ENCODE results near the gene PLXNA2.

The PLXNA2 gene

GRCh38 chr1:208066583-208066982, 177.6 kb downstream of the PLXNA2 start:
- H3K4me3 ChIP-seq (ENCODE audit: low read depth in 1 of 2, low read length in 2 of 2): no peak overlapping the region
- no peaks in the 10 kb centered on the region for H3K9me3 ChIP-seq (ENCODE audit: insufficient read depth, low read length, severe bottlenecking)
- no peaks in the 10 kb centered on the region for H3K79me2 ChIP-seq (ENCODE audit: insufficient read depth, low read length)
- no peak for DNase-seq
- ATAC-seq (ENCODE audit: insufficient read depth, low read depth): no peak
- H3K4me1 ChIP-seq (ENCODE audit: insufficient read depth, low read length): no peaks in the 10 kb centered on the region
- H3K27me3 ChIP-seq (ENCODE audit: insufficient read depth, low read length, poor library complexity): peaks cover 21% of the 10 kb centered on the region
- H3K9ac ChIP-seq (ENCODE audit: low read depth, low read length): no peak overlapping the region
- H4K20me1 ChIP-seq (ENCODE audit: insufficient read depth, low read length): 0 out of 2 replicates have a peak, but pooled peaks cover 4% of the 10 kb centered on the region
- H3K27ac ChIP-seq (ENCODE audit: low read length): no peak overlapping the region
- no peak overlapping the region for H3K4me2 ChIP-seq (ENCODE audit: insufficient read depth, low read length)
- no peak overlapping the region for H2AFZ ChIP-seq (ENCODE audit: low read depth, low read length)
- no peaks in the 10 kb centered on the region for H3K36me3 ChIP-seq (ENCODE audit: insufficient read depth, low read length)
- no peak for TF ChIP-seq EZH2 (IDR thresholded peaks at IDR 0.05; ENCODE audit: borderline replicate concordance, low read depth, low read length, severe bottlenecking)
- no peak for TF ChIP-seq CTCF (IDR thresholded peaks at IDR 0.05; ENCODE audit: borderline replicate concordance, extremely low read depth, low read length, poor library complexity, severe bottlenecking)

- no peaks in the 10 kb centered on the region for H3K79me2 ChIP-seq (ENCODE audit: insufficient read depth, low read length)
- H3K4me3 ChIP-seq (ENCODE audit: low read depth in 1 of 2, low read length in 2 of 2): no peak overlapping the region
- H3K9me3 ChIP-seq (ENCODE audit: insufficient read depth, low read length, severe bottlenecking): no peaks in the 10 kb centered on the region
- H4K20me1 ChIP-seq (ENCODE audit: insufficient read depth, low read length): 0 out of 2 replicates have a peak, but pooled peaks cover 4% of the 10 kb centered on the region
- H3K36me3 ChIP-seq (ENCODE audit: insufficient read depth, low read length): no peaks in the 10 kb centered on the region
- H2AFZ ChIP-seq (ENCODE audit: low read depth, low read length): no peak overlapping the region
- ATAC-seq (ENCODE audit: insufficient read depth, low read depth): no peak
- no peak overlapping the region for H3K4me2 ChIP-seq (ENCODE audit: insufficient read depth, low read length)
- H3K9ac ChIP-seq (ENCODE audit: low read depth, low read length): no peak overlapping the region
- peaks cover 21% of the 10 kb centered on the region for H3K27me3 ChIP-seq (ENCODE audit: insufficient read depth, low read length, poor library complexity)
- no peak for DNase-seq
- TF ChIP-seq CTCF (IDR thresholded peaks at IDR 0.05; ENCODE audit: borderline replicate concordance, extremely low read depth, low read length, poor library complexity, severe bottlenecking): no peak
- TF ChIP-seq EZH2 (IDR thresholded peaks at IDR 0.05; ENCODE audit: borderline replicate concordance, low read depth, low read length, severe bottlenecking): no peak
- no peaks in the 10 kb centered on the region for H3K4me1 ChIP-seq (ENCODE audit: insufficient read depth, low read length)
- no peak overlapping the region for H3K27ac ChIP-seq (ENCODE audit: low read length)
These were observed 178.3 kb downstream of the PLXNA2 start for GRCh38 chr1:208065862-208066261.

GRCh38 chr1:208061632-208062031, 182.6 kb downstream of the PLXNA2 start:
- no peak overlapping the region for H3K4me2 ChIP-seq (ENCODE audit: insufficient read depth, low read length)
- H2AFZ ChIP-seq (ENCODE audit: low read depth, low read length): no peak overlapping the region
- no peaks in the 10 kb centered on the region for H4K20me1 ChIP-seq (ENCODE audit: insufficient read depth, low read length)
- no peak overlapping the region for H3K27ac ChIP-seq (ENCODE audit: low read length)
- ATAC-seq (ENCODE audit: insufficient read depth, low read depth) (no peak), DNase-seq (no peak)
- no peak overlapping the region for H3K9ac ChIP-seq (ENCODE audit: low read depth, low read length)
- H3K36me3 ChIP-seq (ENCODE audit: insufficient read depth, low read length): no peaks in the 10 kb centered on the region
- TF ChIP-seq EZH2 (IDR thresholded peaks at IDR 0.05; ENCODE audit: borderline replicate concordance, low read depth, low read length, severe bottlenecking) (no peak), CTCF (IDR thresholded peaks at IDR 0.05; ENCODE audit: borderline replicate concordance, extremely low read depth, low read length, poor library complexity, severe bottlenecking) (no peak)
- no peaks in the 10 kb centered on the region for H3K4me1 ChIP-seq (ENCODE audit: insufficient read depth, low read length)
- H3K4me3 ChIP-seq (ENCODE audit: low read depth in 1 of 2, low read length in 2 of 2): no peak overlapping the region
- no peaks in the 10 kb centered on the region for H3K9me3 ChIP-seq (ENCODE audit: insufficient read depth, low read length, severe bottlenecking)
- H3K79me2 ChIP-seq (ENCODE audit: insufficient read depth, low read length): no peaks in the 10 kb centered on the region
- H3K27me3 ChIP-seq (ENCODE audit: insufficient read depth, low read length, poor library complexity): peaks cover 18% of the 10 kb centered on the region

GRCh38 chr1:208061118-208061517, 183.1 kb downstream of the PLXNA2 start:
- no peak overlapping the region for H3K27ac ChIP-seq (ENCODE audit: low read length)
- H3K9me3 ChIP-seq (ENCODE audit: insufficient read depth, low read length, severe bottlenecking): no peaks in the 10 kb centered on the region
- no peak for TF ChIP-seq CTCF (IDR thresholded peaks at IDR 0.05; ENCODE audit: borderline replicate concordance, extremely low read depth, low read length, poor library complexity, severe bottlenecking)
- TF ChIP-seq EZH2 (IDR thresholded peaks at IDR 0.05; ENCODE audit: borderline replicate concordance, low read depth, low read length, severe bottlenecking): no peak
- no peaks in the 10 kb centered on the region for H4K20me1 ChIP-seq (ENCODE audit: insufficient read depth, low read length)
- DNase-seq: no peak
- H2AFZ ChIP-seq (ENCODE audit: low read depth, low read length): no peak overlapping the region
- H3K4me2 ChIP-seq (ENCODE audit: insufficient read depth, low read length): no peak overlapping the region
- no peaks in the 10 kb centered on the region for H3K79me2 ChIP-seq (ENCODE audit: insufficient read depth, low read length)
- H3K9ac ChIP-seq (ENCODE audit: low read depth, low read length): no peak overlapping the region
- H3K27me3 ChIP-seq (ENCODE audit: insufficient read depth, low read length, poor library complexity): peaks cover 23% of the 10 kb centered on the region
- no peak for ATAC-seq (ENCODE audit: insufficient read depth, low read depth)
- H3K4me3 ChIP-seq (ENCODE audit: low read depth in 1 of 2, low read length in 2 of 2): no peak overlapping the region
- no peaks in the 10 kb centered on the region for H3K36me3 ChIP-seq (ENCODE audit: insufficient read depth, low read length)
- H3K4me1 ChIP-seq (ENCODE audit: insufficient read depth, low read length): no peaks in the 10 kb centered on the region
